SK-N-SH treated with all-trans-retinoic acid at 6 μM for 48 hours (cell line): Measurements from ENCODE around the gene FBXO10.

ENCODE experiments used
- BACH2 ChIP-seq: fragments of 250-450 bp; sonication (Bioruptor Pico); IDR thresholded peaks from 2 replicates; pipeline ENCODE4 v1.9.0; 2021; ENCODE audit warnings: mild to moderate bottlenecking, borderline replicate concordance
- SNAI2 ChIP-seq: fragments of 250-450 bp; sonication (Bioruptor Pico); IDR thresholded peaks from 2 replicates; pipeline ENCODE4 v1.5.0; 2020; ENCODE audit warnings: mild to moderate bottlenecking, moderate library complexity
- ZFP3 ChIP-seq: fragments of 250-450 bp; sonication (Bioruptor Pico); IDR thresholded peaks from 2 replicates; pipeline ENCODE4 v1.5.0; 2020; ENCODE audit warnings: mild to moderate bottlenecking, moderate library complexity
- TF ChIP-seq, protein P1 (sequence below): fragments of 250-450 bp; sonication (Bioruptor Pico); IDR thresholded peaks from 2 replicates; pipeline ENCODE4 v1.8.0; 2020; ENCODE audit warnings: mild to moderate bottlenecking, moderate library complexity, borderline replicate concordance
- TF ChIP-seq, protein P2 (sequence below): fragments of 250-450 bp; sonication (Bioruptor Pico); IDR thresholded peaks from 2 replicates; pipeline ENCODE4 v1.5.1; 2020; ENCODE audit warnings: low read depth, mild to moderate bottlenecking, moderate library complexity

DNA sequence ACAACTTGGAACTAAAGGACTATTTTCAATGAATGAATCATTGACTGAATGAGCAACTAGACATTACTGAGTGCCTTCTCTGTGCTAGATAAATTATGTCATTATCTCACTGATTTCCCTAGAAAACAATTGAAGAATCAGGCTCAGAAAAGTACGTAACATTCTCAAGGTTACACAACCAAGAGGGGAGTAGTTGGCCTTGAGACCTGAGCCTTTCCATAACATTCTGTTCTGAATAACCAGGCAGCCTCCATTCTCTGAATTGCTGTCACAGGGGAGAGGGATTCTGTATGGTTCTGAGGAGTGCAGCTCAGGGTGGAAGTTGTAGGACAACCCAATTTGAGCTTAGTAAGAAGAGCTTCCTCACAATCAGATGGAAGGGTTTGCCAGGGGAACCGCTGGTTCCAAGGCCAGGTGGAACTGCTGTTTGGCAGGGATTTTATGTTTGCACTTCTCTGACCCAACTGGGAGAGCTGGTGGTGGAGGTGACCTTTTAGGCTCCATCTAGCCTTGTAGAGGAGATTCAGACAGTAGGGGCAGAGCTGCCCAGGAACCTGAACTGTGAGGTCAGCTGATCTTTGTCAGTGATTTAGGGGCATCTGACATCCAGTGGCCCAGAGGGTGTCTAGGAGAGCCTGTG, 74.1 kb downstream of the FBXO10 start:
- no peak for TF ChIP-seq BACH2 (CRISPR knock-in tag)
- TF ChIP-seq SNAI2 (CRISPR knock-in tag): no peak
- TF ChIP-seq, protein P1, sequence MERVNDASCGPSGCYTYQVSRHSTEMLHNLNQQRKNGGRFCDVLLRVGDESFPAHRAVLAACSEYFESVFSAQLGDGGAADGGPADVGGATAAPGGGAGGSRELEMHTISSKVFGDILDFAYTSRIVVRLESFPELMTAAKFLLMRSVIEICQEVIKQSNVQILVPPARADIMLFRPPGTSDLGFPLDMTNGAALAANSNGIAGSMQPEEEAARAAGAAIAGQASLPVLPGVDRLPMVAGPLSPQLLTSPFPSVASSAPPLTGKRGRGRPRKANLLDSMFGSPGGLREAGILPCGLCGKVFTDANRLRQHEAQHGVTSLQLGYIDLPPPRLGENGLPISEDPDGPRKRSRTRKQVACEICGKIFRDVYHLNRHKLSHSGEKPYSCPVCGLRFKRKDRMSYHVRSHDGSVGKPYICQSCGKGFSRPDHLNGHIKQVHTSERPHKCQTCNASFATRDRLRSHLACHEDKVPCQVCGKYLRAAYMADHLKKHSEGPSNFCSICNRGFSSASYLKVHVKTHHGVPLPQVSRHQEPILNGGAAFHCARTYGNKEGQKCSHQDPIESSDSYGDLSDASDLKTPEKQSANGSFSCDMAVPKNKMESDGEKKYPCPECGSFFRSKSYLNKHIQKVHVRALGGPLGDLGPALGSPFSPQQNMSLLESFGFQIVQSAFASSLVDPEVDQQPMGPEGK (CRISPR knock-in tag): no peak
- no peak for TF ChIP-seq ZFP3 (CRISPR knock-in tag)
- TF ChIP-seq, protein P2, sequence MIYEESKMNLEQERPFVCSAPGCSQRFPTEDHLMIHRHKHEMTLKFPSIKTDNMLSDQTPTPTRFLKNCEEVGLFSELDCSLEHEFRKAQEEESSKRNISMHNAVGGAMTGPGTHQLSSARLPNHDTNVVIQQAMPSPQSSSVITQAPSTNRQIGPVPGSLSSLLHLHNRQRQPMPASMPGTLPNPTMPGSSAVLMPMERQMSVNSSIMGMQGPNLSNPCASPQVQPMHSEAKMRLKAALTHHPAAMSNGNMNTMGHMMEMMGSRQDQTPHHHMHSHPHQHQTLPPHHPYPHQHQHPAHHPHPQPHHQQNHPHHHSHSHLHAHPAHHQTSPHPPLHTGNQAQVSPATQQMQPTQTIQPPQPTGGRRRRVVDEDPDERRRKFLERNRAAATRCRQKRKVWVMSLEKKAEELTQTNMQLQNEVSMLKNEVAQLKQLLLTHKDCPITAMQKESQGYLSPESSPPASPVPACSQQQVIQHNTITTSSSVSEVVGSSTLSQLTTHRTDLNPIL (CRISPR knock-in tag): no peak
